D721Med (cell line): ENCODE results near the gene POLR3B.

Experiments
- DNase-seq: peaks from one replicate; pipeline ENCODE4 v3.0.0; 2011; ENCODE audit warnings: low spot score; ENCODE audit not compliant: insufficient read length
- FAIRE-seq: peaks from 2 replicates; lab custom pipeline; 2011; peaks lifted over from hg19 to GRCh38; lab: Jason Lieb, UNC
- CTCF ChIP-seq: IDR thresholded peaks from 2 replicates; pipeline ENCODE4 v1.5.1; 2012; ENCODE audit warnings: mild to moderate bottlenecking, control low read depth; ENCODE audit not compliant: insufficient read depth; ENCODE audit errors: missing control alignments

POLR3B gene

DNA sequence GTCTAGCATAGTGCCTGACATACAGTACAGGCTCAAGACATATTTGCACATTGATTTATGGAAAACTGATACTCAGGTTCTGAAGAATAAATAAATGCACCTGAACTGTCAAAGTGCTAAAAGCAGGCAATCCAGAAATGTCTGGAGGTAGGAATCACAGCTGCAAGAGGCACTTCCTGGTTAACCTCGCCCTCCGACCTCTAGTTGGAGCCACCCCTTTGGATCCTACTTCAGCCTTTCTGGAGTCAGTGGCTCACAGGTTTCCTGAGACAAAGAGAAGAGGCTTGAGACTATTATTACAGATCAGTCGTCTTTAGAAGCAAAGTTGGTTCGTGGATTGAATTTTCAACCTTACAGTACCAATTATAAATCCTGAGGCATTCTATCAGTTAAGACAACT, 42.0 kb upstream of the POLR3B start:
- TF ChIP-seq CTCF = no peak
- DNase-seq (no peak), FAIRE-seq (no peak)

DNA sequence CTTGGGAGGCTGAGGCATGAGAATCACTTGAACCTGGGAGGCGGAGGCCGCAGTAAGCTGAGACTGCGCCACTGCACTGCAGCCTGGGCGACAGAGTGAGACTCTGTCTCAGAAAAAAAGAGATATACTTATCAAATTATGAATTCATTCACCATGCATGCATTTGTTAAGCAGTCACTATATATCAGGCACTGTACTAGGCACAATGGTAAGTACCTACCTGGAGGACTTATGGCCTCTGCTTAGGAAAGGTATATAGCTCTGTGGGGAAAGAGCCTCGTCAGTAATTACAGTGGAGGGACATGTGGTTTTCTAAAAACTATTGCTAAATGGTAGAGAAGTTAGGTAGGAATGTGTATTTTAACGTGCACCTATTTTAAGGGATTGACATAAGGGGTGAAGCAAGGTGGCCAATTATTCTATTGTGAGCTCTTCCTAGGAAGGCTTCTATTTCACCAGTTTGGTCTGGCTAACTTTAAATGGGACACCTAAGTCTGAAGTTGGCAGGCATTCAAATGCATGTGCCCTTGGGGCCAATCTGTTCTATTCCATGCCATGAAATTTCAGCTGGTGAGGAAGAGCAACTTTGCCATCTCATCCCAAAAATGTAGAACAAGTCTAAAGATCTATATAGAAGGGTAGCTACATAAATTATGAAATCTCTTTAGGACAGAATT, 40.0 kb upstream of the POLR3B start:
- DNase-seq (no peak), FAIRE-seq (no peak)
- TF ChIP-seq CTCF = no peak

GRCh38 chr12:106321139-106321850, 36.3 kb upstream of the POLR3B start:
- DNase-seq = no peak
- no peak for FAIRE-seq
- TF ChIP-seq CTCF = no peak

DNA sequence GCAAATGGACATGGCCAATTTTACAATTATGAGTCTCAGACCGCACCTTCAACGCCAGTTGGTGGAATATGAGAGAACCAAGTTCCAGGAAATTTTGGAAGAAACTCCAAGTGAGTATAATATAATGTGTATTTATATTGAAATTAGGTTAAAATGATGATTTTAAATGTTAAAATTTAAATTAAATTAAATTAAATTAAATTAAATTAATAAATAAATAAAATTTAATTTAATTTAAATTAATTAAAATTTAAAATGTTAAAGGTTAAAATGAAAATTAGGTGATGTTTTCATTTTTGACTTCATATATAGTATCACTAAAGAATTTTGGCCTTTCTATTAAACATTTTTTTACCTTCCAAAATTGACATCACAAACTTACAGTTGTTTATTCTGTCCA, 34.0 kb upstream of the POLR3B start:
- DNase-seq = no peak
- TF ChIP-seq CTCF = no peak
- FAIRE-seq = no peak

DNA sequence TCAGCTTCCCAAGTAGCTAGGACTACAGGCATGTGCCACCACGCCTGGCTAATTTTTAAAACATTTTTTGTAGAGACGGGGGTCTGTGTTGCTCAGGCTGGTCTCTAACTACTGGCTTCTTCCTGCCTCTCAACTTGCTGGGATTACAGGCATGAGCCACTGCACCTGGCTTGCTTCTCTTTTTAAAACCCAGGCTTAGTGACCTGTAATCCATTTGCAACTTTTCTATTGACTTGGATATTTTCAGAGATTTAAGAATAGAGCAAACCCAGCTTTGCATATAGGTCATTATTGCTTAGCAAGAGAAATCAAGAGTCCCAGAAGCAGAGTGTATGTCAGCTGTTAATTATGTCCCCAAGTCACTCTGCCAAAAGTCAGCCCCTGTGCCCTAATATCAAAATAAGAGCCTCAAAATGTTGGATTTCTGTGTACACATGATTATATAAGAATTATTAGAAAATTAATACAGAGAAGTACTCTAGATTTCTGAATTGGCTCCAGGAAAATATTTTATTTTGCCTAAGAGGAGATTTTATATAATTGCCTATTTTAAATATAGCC, 30.2 kb upstream of the POLR3B start:
- no peak for DNase-seq
- TF ChIP-seq CTCF = no peak
- FAIRE-seq = no peak

DNA sequence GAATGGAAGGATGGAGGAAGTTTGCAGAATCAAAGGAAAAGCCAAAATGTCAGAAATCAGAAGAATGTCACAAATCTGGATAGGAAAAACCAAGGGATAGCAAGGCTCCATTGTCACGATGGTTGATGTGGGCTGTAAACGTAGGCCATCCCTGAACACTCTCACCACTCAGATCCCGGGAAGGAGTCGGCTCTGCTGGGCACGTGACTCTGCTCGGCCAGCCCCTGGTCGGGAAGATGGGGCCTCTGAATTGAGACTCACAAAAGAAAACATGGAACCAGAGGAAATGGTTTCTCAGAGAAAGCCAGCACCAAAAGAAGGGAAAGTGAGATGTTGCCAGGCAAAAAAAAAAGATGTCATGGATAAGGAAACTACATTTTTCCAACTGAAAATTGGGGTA, 28.8 kb upstream of the POLR3B start:
- no peak for FAIRE-seq
- TF ChIP-seq CTCF = no peak

GRCh38 chr12:106329231-106329982, 28.1 kb upstream of the POLR3B start:
- no peak for TF ChIP-seq CTCF
- DNase-seq (no peak), FAIRE-seq (no peak)

More for the DNA sequence above, 28.8 kb upstream of the POLR3B start:
- DNase-seq = no peak
